ENCODE data around the gene ZMYND8. TPM values are rescaled to one million over a fixed set of nuclear protein-coding genes. Genes with fewer than 3 reads are reported as not detected.
"Not testable (repeated sequence)": the region's sequence is repeated elsewhere in the genome, so short reads cannot be mapped to it uniquely, and the experiment has no call there.

The ZMYND8 gene
- total RNA-seq, 1 experiment from 2014 or later, result 53.1 TPM

DNA sequence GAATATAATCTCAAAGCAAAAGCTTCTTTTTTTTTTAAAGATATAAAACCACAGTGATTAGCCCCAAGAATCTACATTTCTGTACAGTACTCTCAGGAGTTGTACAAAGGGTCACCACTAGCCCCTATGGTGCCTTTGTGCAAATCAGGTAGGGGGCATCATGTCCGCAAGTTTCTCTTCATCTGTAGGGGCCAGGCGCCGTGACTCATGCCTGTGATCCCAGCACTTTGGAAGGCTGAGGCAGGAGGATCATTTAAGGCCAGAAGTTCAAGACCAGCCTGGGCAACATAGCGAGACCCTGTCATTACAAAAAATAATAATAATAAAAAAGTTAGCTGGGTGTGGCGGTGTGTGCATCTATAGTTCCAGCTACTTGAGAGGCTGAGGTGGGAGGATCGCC is 63.9 kb downstream of the ZMYND8 start:
- H3K27me3 Mint-ChIP-seq (ENCODE audit: unreplicated experiment), result no peaks in the 10 kb centered on the region
- no peaks in the 10 kb centered on the region for H3K9me3 Mint-ChIP-seq (ENCODE audit: low read depth, unreplicated experiment)
- no peak overlapping the region for H3K27ac Mint-ChIP-seq (ENCODE audit: unreplicated experiment)
- no peak overlapping the region for H3K4me3 Mint-ChIP-seq (ENCODE audit: low read depth, unreplicated experiment)
- no TSS peak for BruUV-seq (replicated peaks)
- H3K36me3 Mint-ChIP-seq (ENCODE audit: insufficient read depth, unreplicated experiment), result peaks cover 67% of the 10 kb centered on the region
- TF ChIP-seq, protein P1, sequence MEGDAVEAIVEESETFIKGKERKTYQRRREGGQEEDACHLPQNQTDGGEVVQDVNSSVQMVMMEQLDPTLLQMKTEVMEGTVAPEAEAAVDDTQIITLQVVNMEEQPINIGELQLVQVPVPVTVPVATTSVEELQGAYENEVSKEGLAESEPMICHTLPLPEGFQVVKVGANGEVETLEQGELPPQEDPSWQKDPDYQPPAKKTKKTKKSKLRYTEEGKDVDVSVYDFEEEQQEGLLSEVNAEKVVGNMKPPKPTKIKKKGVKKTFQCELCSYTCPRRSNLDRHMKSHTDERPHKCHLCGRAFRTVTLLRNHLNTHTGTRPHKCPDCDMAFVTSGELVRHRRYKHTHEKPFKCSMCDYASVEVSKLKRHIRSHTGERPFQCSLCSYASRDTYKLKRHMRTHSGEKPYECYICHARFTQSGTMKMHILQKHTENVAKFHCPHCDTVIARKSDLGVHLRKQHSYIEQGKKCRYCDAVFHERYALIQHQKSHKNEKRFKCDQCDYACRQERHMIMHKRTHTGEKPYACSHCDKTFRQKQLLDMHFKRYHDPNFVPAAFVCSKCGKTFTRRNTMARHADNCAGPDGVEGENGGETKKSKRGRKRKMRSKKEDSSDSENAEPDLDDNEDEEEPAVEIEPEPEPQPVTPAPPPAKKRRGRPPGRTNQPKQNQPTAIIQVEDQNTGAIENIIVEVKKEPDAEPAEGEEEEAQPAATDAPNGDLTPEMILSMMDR (IDR thresholded peaks at IDR 0.05; ENCODE audit: unreplicated experiment), result no peak
- intact Hi-C loops (cut with micrococcal nuclease; ENCODE audit: unreplicated experiment), result no loop called here
- CTCF ChIA-PET, result interaction anchor here (0.6 kb wide), 1 partner anchor 23 kb away, joined by 4 read pairs; no protein-coding TSS in a partner anchor
- peaks cover 8% of the 10 kb centered on the region for H3K4me1 Mint-ChIP-seq (ENCODE audit: low read depth, unreplicated experiment)
- no peak for DNase-seq

DNA sequence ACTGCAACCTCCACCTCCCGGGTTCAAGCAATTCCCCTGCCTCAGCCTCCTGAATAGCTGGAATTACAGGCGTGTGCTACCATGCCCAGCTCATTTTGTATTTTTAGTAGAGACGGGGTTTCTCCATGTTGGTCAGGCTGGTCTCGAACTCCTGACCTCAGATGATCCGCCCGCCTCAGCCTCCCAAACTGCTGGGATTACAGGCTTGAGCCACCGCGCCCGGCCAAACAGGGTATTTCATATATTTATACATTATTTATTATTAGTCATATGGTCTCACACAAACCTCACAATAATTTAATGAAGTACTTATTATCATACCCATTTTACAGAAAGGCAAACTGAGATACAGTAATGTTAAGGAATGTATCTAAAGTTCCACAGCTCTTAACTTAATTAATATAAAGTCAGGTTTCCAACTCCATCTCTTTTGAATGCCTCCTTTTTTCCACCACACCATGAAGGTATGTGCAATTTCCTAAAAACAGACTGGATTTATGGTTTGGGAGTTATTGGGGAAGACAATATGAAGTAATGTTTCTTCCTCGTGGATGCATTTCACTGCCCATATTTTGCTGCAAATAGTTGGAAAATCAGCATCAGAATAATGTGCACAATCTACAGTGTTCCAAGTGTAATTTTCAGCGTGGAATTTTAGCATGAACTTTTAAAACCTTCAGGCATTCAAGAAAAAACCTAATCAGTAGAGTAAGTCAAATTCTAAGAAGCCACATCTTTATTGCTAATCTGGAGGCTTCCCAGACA is 65.7 kb downstream of the ZMYND8 start:
- CTCF ChIA-PET, result interaction anchor here (1.0 to 1.7 kb wide), 2 partner anchors 16 to 93 kb away, joined by 3 to 6 read pairs; no protein-coding TSS in a partner anchor
- no peaks in the 10 kb centered on the region for H3K27me3 Mint-ChIP-seq (ENCODE audit: unreplicated experiment)
- no peaks in the 10 kb centered on the region for H3K4me1 Mint-ChIP-seq (ENCODE audit: low read depth, unreplicated experiment)
- intact Hi-C loops (cut with micrococcal nuclease; ENCODE audit: unreplicated experiment), result no loop called here
- no peak overlapping the region for H3K4me3 Mint-ChIP-seq (ENCODE audit: low read depth, unreplicated experiment)
- no peaks in the 10 kb centered on the region for H3K9me3 Mint-ChIP-seq (ENCODE audit: low read depth, unreplicated experiment)
- H3K27ac Mint-ChIP-seq (ENCODE audit: unreplicated experiment), result no peak overlapping the region
- peaks cover 63% of the 10 kb centered on the region for H3K36me3 Mint-ChIP-seq (ENCODE audit: insufficient read depth, unreplicated experiment)
- DNase-seq, result no peak
- TF ChIP-seq, protein P1 (IDR thresholded peaks at IDR 0.05; ENCODE audit: unreplicated experiment), result no peak
- BruUV-seq (replicated peaks), result no TSS peak

DNA sequence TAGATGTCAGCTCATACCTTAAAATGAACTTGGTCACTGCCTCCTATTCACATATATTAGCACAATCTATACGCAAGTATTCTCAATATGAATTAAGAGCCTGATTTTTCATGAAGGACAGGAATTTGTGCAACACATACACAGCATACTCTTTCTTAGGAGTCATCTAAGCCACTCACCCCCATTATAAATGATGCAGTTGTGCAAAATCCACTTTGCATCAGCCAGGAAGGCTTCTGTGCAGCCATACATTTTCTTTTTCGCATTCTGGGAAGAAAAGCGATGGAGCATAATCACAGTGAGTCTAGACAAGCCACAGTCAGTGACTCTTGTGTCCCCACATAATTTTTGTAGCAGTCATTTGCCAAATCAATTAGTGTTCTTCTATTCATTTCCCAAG is 66.5 kb downstream of the ZMYND8 start:
- H3K27ac Mint-ChIP-seq (ENCODE audit: unreplicated experiment), result no peak overlapping the region
- TF ChIP-seq, protein P1 (IDR thresholded peaks at IDR 0.05; ENCODE audit: unreplicated experiment), result no peak
- H3K4me3 Mint-ChIP-seq (ENCODE audit: low read depth, unreplicated experiment), result no peak overlapping the region
- intact Hi-C loops (cut with micrococcal nuclease; ENCODE audit: unreplicated experiment), result no loop called here
- H3K36me3 Mint-ChIP-seq (ENCODE audit: insufficient read depth, unreplicated experiment), result peaks cover 59% of the 10 kb centered on the region
- no peaks in the 10 kb centered on the region for H3K27me3 Mint-ChIP-seq (ENCODE audit: unreplicated experiment)
- DNase-seq, result no peak
- no peaks in the 10 kb centered on the region for H3K9me3 Mint-ChIP-seq (ENCODE audit: low read depth, unreplicated experiment)
- BruUV-seq (replicated peaks), result no TSS peak
- no peaks in the 10 kb centered on the region for H3K4me1 Mint-ChIP-seq (ENCODE audit: low read depth, unreplicated experiment)
- CTCF ChIA-PET, result interaction anchor here (0.6 to 1.7 kb wide), 3 partner anchors 16 to 94 kb away, joined by 3 to 6 read pairs (median 4); no protein-coding TSS in a partner anchor

DNA sequence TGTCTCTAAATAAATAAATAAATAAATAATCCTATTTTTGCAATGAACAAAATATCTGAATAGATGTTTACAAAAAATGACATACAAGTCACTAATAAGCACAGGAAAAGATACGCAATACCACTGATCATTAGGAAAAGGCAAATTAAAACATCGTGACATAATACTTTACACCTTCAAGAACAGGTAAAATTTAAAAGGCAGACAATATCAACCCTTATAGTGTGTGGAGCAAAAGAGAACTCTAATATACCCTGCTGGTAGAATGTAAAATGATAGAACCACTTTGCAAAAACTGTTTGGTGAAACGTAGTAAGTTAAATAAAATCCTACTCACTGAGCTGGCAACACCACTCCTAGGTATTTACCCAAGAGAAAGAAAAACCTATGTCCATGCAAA is 67.4 kb downstream of the ZMYND8 start:
- BruUV-seq (replicated peaks), result no TSS peak
- DNase-seq, result no peak
- Mint-ChIP-seq H3K4me3 (ENCODE audit: low read depth, unreplicated experiment) (no peak overlapping the region), H3K27me3 (ENCODE audit: unreplicated experiment) (no peaks in the 10 kb centered on the region), H3K36me3 (ENCODE audit: insufficient read depth, unreplicated experiment) (peaks cover 57% of the 10 kb centered on the region), H3K4me1 (ENCODE audit: low read depth, unreplicated experiment) (no peaks in the 10 kb centered on the region), H3K27ac (ENCODE audit: unreplicated experiment) (no peak overlapping the region), H3K9me3 (ENCODE audit: low read depth, unreplicated experiment) (no peaks in the 10 kb centered on the region)
- TF ChIP-seq, protein P1 (IDR thresholded peaks at IDR 0.05; ENCODE audit: unreplicated experiment), result no peak
- CTCF ChIA-PET, result no interaction called here
- intact Hi-C loops (cut with micrococcal nuclease; ENCODE audit: unreplicated experiment), result no loop called here

DNA sequence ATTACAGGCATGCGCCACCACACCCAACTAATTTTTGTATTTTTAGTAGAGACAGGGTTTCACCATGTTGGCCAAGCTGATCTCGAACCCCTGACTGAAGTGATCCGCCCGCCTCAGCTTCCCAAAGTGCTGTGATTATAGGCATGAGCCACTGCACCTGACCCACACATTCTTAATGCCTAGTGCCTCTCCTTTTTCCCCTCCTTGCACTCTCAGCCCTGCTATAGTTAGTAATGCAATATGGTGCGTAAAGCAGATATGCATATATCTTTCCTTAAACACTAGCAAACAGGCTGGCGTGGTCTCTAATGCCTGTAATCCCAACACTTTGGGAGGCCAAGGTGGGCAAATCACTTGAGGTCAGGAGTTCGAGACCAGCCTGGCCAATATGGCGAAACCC is 68.0 kb downstream of the ZMYND8 start:
- peaks cover 57% of the 10 kb centered on the region for H3K36me3 Mint-ChIP-seq (ENCODE audit: insufficient read depth, unreplicated experiment)
- H3K4me1 Mint-ChIP-seq (ENCODE audit: low read depth, unreplicated experiment); H3K4me3 Mint-ChIP-seq (ENCODE audit: low read depth, unreplicated experiment); DNase-seq; BruUV-seq (replicated peaks); H3K27me3 Mint-ChIP-seq (ENCODE audit: unreplicated experiment); H3K9me3 Mint-ChIP-seq (ENCODE audit: low read depth, unreplicated experiment); intact Hi-C loops (cut with micrococcal nuclease; ENCODE audit: unreplicated experiment); H3K27ac Mint-ChIP-seq (ENCODE audit: unreplicated experiment): not testable (repeated sequence)
- CTCF ChIA-PET, result interaction anchor here (0.7 kb wide), 1 partner anchor 123 kb away, joined by 7 read pairs; no protein-coding TSS in a partner anchor
